ENCODE results near the gene SRSF4. TPM values are rescaled to one million over a fixed set of nuclear protein-coding genes. Genes with fewer than 3 reads are reported as not detected.
"Not testable (repeated sequence)": the region's sequence is repeated elsewhere in the genome, so short reads cannot be mapped to it uniquely, and the experiment has no call there.

Gene SRSF4
- total RNA-seq, 1 experiment from 2014 or later: 69.0 TPM

GRCh38 chr1:29112705-29113412 is 68.8 kb downstream of the SRSF4 start:
- no TSS peak for BruUV-seq (replicated peaks)
- POLR2A ChIA-PET: interaction anchor here (1.3 kb wide), 1 partner anchor 17 kb away, joined by 4 read pairs; no protein-coding TSS in a partner anchor
- intact Hi-C loops (cut with micrococcal nuclease): no loop called here
- no peak for DNase-seq (ENCODE audit: low read depth, low spot score)
- H3K27ac ChIP-seq (ENCODE audit: low read depth, low read length): no peak overlapping the region
- RAD21 ChIA-PET (ENCODE audit: low non-redundant PET in 1 of 2, low total read pairs in 2 of 2, uncharacterized antibody in 2 of 2, unreplicated experiment in 2 of 2): interaction anchor here in 1 of 2 experiments (0.6 kb wide), 1 partner anchor 337 kb away, joined by 3 read pairs; no protein-coding TSS in a partner anchor
- ATAC-seq: no peak
- H3K9me2 ChIP-seq (ENCODE audit: insufficient read depth): no peaks in the 10 kb centered on the region
- H3K4me3 ChIP-seq (replicated peaks in 1 of 2; ENCODE audit: low read depth in 1 of 2, low read length in 2 of 2): no peak overlapping the region
- CTCF ChIA-PET: interaction anchor here (1.4 kb wide), 1 partner anchor 9 kb away, joined by 5 read pairs; no protein-coding TSS in a partner anchor
- no peak for TF ChIP-seq ZBTB33 (IDR thresholded peaks at IDR 0.05; ENCODE audit: extremely low read depth, insufficient replicate concordance, low read length)
- no peak for TF ChIP-seq SP1 (IDR thresholded peaks at IDR 0.05; ENCODE audit: low read depth)
- TF ChIP-seq ZNF274 (IDR thresholded peaks at IDR 0.05; ENCODE audit: low read depth, low read length): no peak
- no peak for TF ChIP-seq ZFX (IDR thresholded peaks at IDR 0.05)
- no peak for TF ChIP-seq POLR2AphosphoS5 (IDR thresholded peaks at IDR 0.05; ENCODE audit: low read depth, low read length)
- TF ChIP-seq CEBPB (IDR thresholded peaks at IDR 0.05; ENCODE audit: low read depth): no peak
- TF ChIP-seq EGR1 (IDR thresholded peaks at IDR 0.05; ENCODE audit: low read depth): no peak
- no peak for TF ChIP-seq ELF1 (IDR thresholded peaks at IDR 0.05; ENCODE audit: borderline replicate concordance, low read depth)
- TF ChIP-seq FOSL1 (IDR thresholded peaks at IDR 0.05; ENCODE audit: low read depth): no peak
- no peak for TF ChIP-seq ATF3 (IDR thresholded peaks at IDR 0.05)
- no peak for TF ChIP-seq SRF (IDR thresholded peaks at IDR 0.05; ENCODE audit: low read depth)
- TF ChIP-seq EZH2phosphoT487 (IDR thresholded peaks at IDR 0.05; ENCODE audit: borderline replicate concordance): no peak
- TF ChIP-seq CTCF (IDR thresholded peaks at IDR 0.05 in 2 of 3, conservative IDR thresholded peaks at IDR 0.05 in 1 of 3; ENCODE audit: borderline replicate concordance in 1 of 3, insufficient read depth in 1 of 3, low read depth in 2 of 3, low read length in 2 of 3): no peak
- no peak for TF ChIP-seq RAD21 (IDR thresholded peaks at IDR 0.05; ENCODE audit: low read depth)
- TF ChIP-seq SIN3A (IDR thresholded peaks at IDR 0.05; ENCODE audit: low read depth): no peak
- no peaks in the 10 kb centered on the region for H3K27me3 ChIP-seq (ENCODE audit: insufficient read depth, low read length)
- no peaks in the 10 kb centered on the region for H3K4me1 ChIP-seq (ENCODE audit: control insufficient read depth in 1 of 2, insufficient read depth in 2 of 2, low read length in 2 of 2)
- no peak overlapping the region for H3K4me2 ChIP-seq (ENCODE audit: low read length)
- H2AFZ ChIP-seq (ENCODE audit: low read depth, low read length, poor library complexity, severe bottlenecking): no peak overlapping the region
- no peaks in the 10 kb centered on the region for H4K20me1 ChIP-seq (ENCODE audit: insufficient read depth)
- H3K9me3 ChIP-seq (ENCODE audit: control insufficient read depth in 1 of 2, insufficient read depth in 1 of 2, low read depth in 1 of 2, low read length in 2 of 2): no peaks in the 10 kb centered on the region
- H3K36me3 ChIP-seq (ENCODE audit: control insufficient read depth in 1 of 2, insufficient read depth in 2 of 2, low read length in 2 of 2): no peaks in the 10 kb centered on the region
- H3K9ac ChIP-seq (ENCODE audit: low read length): no peak overlapping the region
- no peaks in the 10 kb centered on the region for H3K79me2 ChIP-seq (ENCODE audit: insufficient read depth, low read length)

DNA sequence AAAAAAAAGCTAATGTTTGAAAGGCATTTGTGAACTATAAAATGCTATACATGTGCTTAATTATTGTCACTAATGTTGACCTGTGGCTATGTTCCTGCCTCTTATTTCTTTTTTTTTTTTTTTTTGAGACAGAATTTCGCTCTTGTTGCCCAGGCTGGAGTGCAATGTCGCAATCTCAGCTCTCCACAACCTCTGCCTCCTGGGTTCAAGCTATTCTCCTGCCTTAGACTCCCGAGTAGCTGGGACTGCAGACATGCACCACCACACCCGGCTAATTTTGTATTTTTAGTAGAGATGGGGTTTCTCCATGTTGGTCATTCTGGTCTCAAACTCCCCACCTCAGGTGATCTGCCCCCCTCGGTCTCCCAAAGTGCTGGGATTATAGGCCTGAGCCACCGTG is 73.7 kb downstream of the SRSF4 start:
- H2AFZ ChIP-seq (ENCODE audit: low read depth, low read length, poor library complexity, severe bottlenecking); POLR2A ChIA-PET; ATAC-seq; H3K9me2 ChIP-seq (ENCODE audit: insufficient read depth); H3K4me1 ChIP-seq (ENCODE audit: control insufficient read depth in 1 of 2, insufficient read depth in 2 of 2, low read length in 2 of 2); H3K4me3 ChIP-seq (replicated peaks in 1 of 2; ENCODE audit: low read depth in 1 of 2, low read length in 2 of 2); H3K36me3 ChIP-seq (ENCODE audit: control insufficient read depth in 1 of 2, insufficient read depth in 2 of 2, low read length in 2 of 2); H3K79me2 ChIP-seq (ENCODE audit: insufficient read depth, low read length); intact Hi-C loops (cut with micrococcal nuclease); DNase-seq (ENCODE audit: low read depth, low spot score); H3K27ac ChIP-seq (ENCODE audit: low read depth, low read length); H3K9ac ChIP-seq (ENCODE audit: low read length); H3K9me3 ChIP-seq (ENCODE audit: control insufficient read depth in 1 of 2, insufficient read depth in 1 of 2, low read depth in 1 of 2, low read length in 2 of 2); H3K27me3 ChIP-seq (ENCODE audit: insufficient read depth, low read length); H3K4me2 ChIP-seq (ENCODE audit: low read length); BruUV-seq (replicated peaks); H4K20me1 ChIP-seq (ENCODE audit: insufficient read depth): not testable (repeated sequence)
- RAD21 ChIA-PET (ENCODE audit: low non-redundant PET in 1 of 2, low total read pairs in 2 of 2, uncharacterized antibody in 2 of 2, unreplicated experiment in 2 of 2): interaction anchor here in 1 of 2 experiments (0.5 kb wide), 1 partner anchor 17 kb away, joined by 6 read pairs; no protein-coding TSS in a partner anchor
- CTCF ChIA-PET: interaction anchor here (1.2 to 1.8 kb wide), 2 partner anchors 9 to 226 kb away, joined by 4 to 5 read pairs; no protein-coding TSS in a partner anchor

Data from HCT116 (cell line).